Psoas muscle (tissue), 8 donors: ENCODE data around the gene IQCE. TPM values are rescaled to one million over a fixed set of nuclear protein-coding genes. Genes with fewer than 3 reads are reported as not detected.
A peak's percentile ranks its signal among the peaks of the same experiment; 100 is the strongest.

Experiments
- ATAC-seq, 4 donors: fragments of 200-7000 bp; cut with Tn5 transposase; one replicate each; pipeline ENCODE4 v1.9.1; 2020; ENCODE audit warnings: moderate library complexity in 3 of 4, mild to moderate bottlenecking in 2 of 4
- DNase-seq, 2 donors: peaks; one replicate each; pipeline ENCODE4 v3.0.0-alpha.2; 2020
- H3K27ac ChIP-seq: fragments of 200-600 bp; one replicate; pipeline ENCODE4 v1.8.0; 2022
- H3K27me3 ChIP-seq, 3 donors: fragments of 200-600 bp in 1 of 3; one replicate each; pipeline versions ENCODE4 v1.6.1 to v1.8.0; 2013 to 2022; ENCODE audit warnings: low read length in 2 of 3, mild to moderate bottlenecking in 2 of 3, moderate library complexity in 1 of 3; ENCODE audit not compliant: insufficient read depth in 3 of 3
- H3K36me3 ChIP-seq, 2 donors: fragments of 200-600 bp in 1 of 2; one replicate each; pipeline versions ENCODE4 v1.6.1 to v1.8.0; 2013 to 2022; ENCODE audit warnings: low read depth in 1 of 2, mild to moderate bottlenecking in 1 of 2, moderate library complexity in 1 of 2; ENCODE audit not compliant: insufficient read depth in 1 of 2
- H3K4me1 ChIP-seq: fragments of 200-600 bp; one replicate; pipeline ENCODE4 v1.8.0; 2022
- H3K4me3 ChIP-seq: fragments of 200-600 bp; one replicate; pipeline ENCODE4 v1.8.0; 2022; ENCODE audit warnings: mild to moderate bottlenecking
- H3K9me3 ChIP-seq: fragments of 200-600 bp; one replicate; pipeline ENCODE4 v1.8.0; 2022
- CTCF ChIP-seq: fragments of 200-600 bp; IDR thresholded peaks from one replicate; pipeline ENCODE4 v1.8.0; 2022; ENCODE audit warnings: antibody characterized with exemption
- WGBS, 3 donors: extraction: QIAGEN DNeasy Blood & Tissue Kit; methylation state at CpG; one replicate each; pipeline versions ENCODE4 v1.1.6 to v1.1.7; 2013; 5-methylcytosine and 5-hydroxymethylcytosine counted together
- intact Hi-C, 2 donors: fragments of 100-400 bp; cut with DNase I; formaldehyde crosslinking; loops; one replicate each; pipeline versions ENCODE4 v1.11.0 to v1.14.2; 2022
- polyA plus RNA-seq, 3 donors: library from polyadenylated mRNA; stranded (reverse); fragments of 200-250 nt; gene quantifications; one replicate each; pipeline ENCODE4 v1.2.3, GENCODE V29; 2013
- total RNA-seq, 4 donors: library from RNA; stranded (reverse); fragmentation: NEBNext Ultra II Directional in 2 of 4; extraction: Animal tissue kit (Norgen Biotek cat#: 25700) in 2 of 4; gene quantifications; one replicate each; pipeline versions ENCODE4 v1.2.1 to v1.2.4, GENCODE V29; 2021 to 2023
- donor health status: healthy with polysubstance abuse.
- donor health status: DM: no; HTN: no; CAD: no; lungs with moderate emphysema.
- donor health status: Bipolar disorder and iron deficiency.
- donor health status: healthy.
- donor health status: DM: yes; HTN: yes; CAD: no.
- donor health status: DM: no; HTN: no; CAD: no.
- donor health status: DM: no; HTN: no; CAD: no.
- donor health status: DM: yes; HTN: yes; CAD: no.

IQCE gene
- total and polyA plus RNA-seq, 7 donors: 2.4 to 9.6 (median 6.6) TPM

- Histone ChIP-seq H3K27ac (no peak overlapping the region), H3K36me3 (peaks cover 0 to 3% of the 10 kb centered on the region in 2 donors), H3K4me1 (peaks cover 11% of the 10 kb centered on the region), H3K27me3 (no peaks in the 10 kb centered on the region), H3K4me3 (no peak overlapping the region), H3K9me3 (no peaks in the 10 kb centered on the region)
- intact Hi-C loops: no loop called here
- 93 to 94% (median 94%) methylated on average over 10 to 15 of the region's 15 CpGs for WGBS, 3 donors
- ATAC-seq (no peak), DNase-seq (no peak)
- TF ChIP-seq CTCF: no peak
These were observed 100.2 kb downstream of the IQCE start for GRCh38 chr7:2658941-2659340.

GRCh38 chr7:2659556-2660358 lies 101.0 kb downstream of the IQCE start:
- Histone ChIP-seq H3K36me3 (peaks cover 0 to 3% of the 10 kb centered on the region in 2 donors), H3K27ac (no peak overlapping the region), H3K4me1 (peaks cover 12% of the 10 kb centered on the region), H3K27me3 (no peaks in the 10 kb centered on the region), H3K9me3 (no peaks in the 10 kb centered on the region), H3K4me3 (no peak overlapping the region)
- ATAC-seq (no peak), DNase-seq (no peak)
- TF ChIP-seq CTCF: no peak
- intact Hi-C loops: loop anchor here in 1 of 2 donors (5.0 kb wide), 1 partner anchor 92 kb away; no protein-coding TSS in a partner anchor
- WGBS, 3 donors: 85 to 87% (median 86%) methylated on average over 28 to 36 of the region's 36 CpGs

GRCh38 chr7:2660359-2661095 lies 101.7 kb downstream of the IQCE start:
- H3K4me1 ChIP-seq: peaks cover 12% of the 10 kb centered on the region
- DNase-seq (no peak), ATAC-seq (no peak)
- no peak overlapping the region for H3K4me3 ChIP-seq
- H3K36me3 ChIP-seq: peaks cover 0 to 3% of the 10 kb centered on the region in 2 donors
- WGBS, 3 donors: 72 to 91% (median 78%) methylated on average over 35 to 36 of the region's 36 CpGs
- H3K9me3 ChIP-seq: no peaks in the 10 kb centered on the region
- H3K27ac ChIP-seq: no peak overlapping the region
- TF ChIP-seq CTCF: peak; percentile 11
- intact Hi-C loops: loop anchor here in 1 of 2 donors (5.0 kb wide), 1 partner anchor 93 kb away; no protein-coding TSS in a partner anchor
- H3K27me3 ChIP-seq: peaks cover 0 to 4% (median 0%) of the 10 kb centered on the region in 3 donors

- Histone ChIP-seq H3K36me3 (peaks cover 0 to 3% of the 10 kb centered on the region in 2 donors), H3K27ac (no peak overlapping the region), H3K4me1 (peaks cover 12% of the 10 kb centered on the region), H3K9me3 (no peaks in the 10 kb centered on the region), H3K4me3 (no peak overlapping the region), H3K27me3 (peaks cover 0 to 9% (median 0%) of the 10 kb centered on the region in 3 donors)
- intact Hi-C loops: loop anchor here in 1 of 2 donors (5.0 kb wide), 1 partner anchor 94 kb away; no protein-coding TSS in a partner anchor
- no peak for TF ChIP-seq CTCF
- WGBS, 3 donors: 93 to 96% (median 94%) methylated on average over 9 to 10 of the region's 10 CpGs
- no peak for ATAC-seq
- DNase-seq: no peak
These were observed 102.3 kb downstream of the IQCE start for GRCh38 chr7:2661096-2661449.
